Neuronal stem cell (in vitro differentiated cells): ENCODE data around the gene WNT8B.
A peak's percentile ranks its signal among the peaks of the same experiment; 100 is the strongest.

Experiments used
- DNase-seq: peaks from one replicate; pipeline ENCODE4 v3.0.0-alpha.2; 2013; ENCODE audit warnings: low spot score
- H2AFZ ChIP-seq: one replicate; pipeline ENCODE4 v1.6.1; 2013; ENCODE audit warnings: mild to moderate bottlenecking, low read length, inconsistent platforms
- H2AK5ac ChIP-seq: 2 replicates; pipeline ENCODE4 v1.6.1; 2013; ENCODE audit warnings: low read depth, mild to moderate bottlenecking, inconsistent platforms, low read length, moderate library complexity, mixed read lengths
- H2BK120ac ChIP-seq: 2 replicates; pipeline ENCODE4 v1.6.1; 2013; ENCODE audit warnings: low read depth, mild to moderate bottlenecking, inconsistent platforms, low read length, moderate library complexity, mixed read lengths
- H2BK12ac ChIP-seq: one replicate; pipeline ENCODE4 v1.6.1; 2013; ENCODE audit warnings: low read length, inconsistent platforms
- H2BK15ac ChIP-seq: 2 replicates; pipeline ENCODE4 v1.6.1; 2013; ENCODE audit warnings: mild to moderate bottlenecking, low read length, inconsistent platforms, mixed read lengths
- H2BK5ac ChIP-seq: one replicate; pipeline ENCODE4 v1.6.1; 2013; ENCODE audit warnings: inconsistent platforms, mild to moderate bottlenecking, low read length, moderate library complexity
- H3K14ac ChIP-seq: one replicate; pipeline ENCODE4 v1.6.1; 2013; ENCODE audit warnings: low read length, inconsistent platforms
- H3K18ac ChIP-seq: 2 replicates; pipeline ENCODE4 v1.6.1; 2013; ENCODE audit warnings: low read length, inconsistent platforms
- H3K23ac ChIP-seq: 2 replicates; pipeline ENCODE4 v1.6.1; 2013; ENCODE audit warnings: low read depth, mild to moderate bottlenecking, mixed read lengths, low read length, inconsistent platforms; ENCODE audit not compliant: poor library complexity
- H3K27ac ChIP-seq: replicated peaks from 3 replicates; pipeline ENCODE4 v1.5.1; 2013; ENCODE audit warnings: low read length, inconsistent platforms
- H3K27me3 ChIP-seq, 3 experiments: 2 replicates each; pipeline ENCODE4 v1.6.1; 2013; ENCODE audit warnings: low read length in 3 of 3, mild to moderate bottlenecking in 2 of 3, inconsistent platforms in 1 of 3, low read depth in 1 of 3, mixed read lengths in 1 of 3, moderate library complexity in 1 of 3; ENCODE audit not compliant: control insufficient read depth in 3 of 3, insufficient read depth in 3 of 3
- H3K36me3 ChIP-seq, 2 donors: replicated peaks in 1 of 2; 2 replicates each; pipeline ENCODE4 v1.6.1; 2013; ENCODE audit warnings: low read length in 2 of 2; ENCODE audit not compliant: control insufficient read depth in 2 of 2, insufficient read depth in 2 of 2
- H3K4ac ChIP-seq: 2 replicates; pipeline ENCODE4 v1.6.1; 2013; ENCODE audit warnings: inconsistent platforms, mild to moderate bottlenecking, low read length, moderate library complexity
- H3K4me1 ChIP-seq, 2 donors: 1 replicate in 1 of 2; 2 replicates in 1 of 2; pipeline ENCODE4 v1.6.1; 2013; ENCODE audit warnings: low read length in 2 of 2, low read depth in 1 of 2; ENCODE audit not compliant: control insufficient read depth in 2 of 2, insufficient read depth in 1 of 2
- H3K4me2 ChIP-seq: one replicate; pipeline ENCODE4 v1.6.1; 2013; ENCODE audit warnings: mild to moderate bottlenecking, low read length, inconsistent platforms; ENCODE audit not compliant: insufficient read depth, poor library complexity, severe bottlenecking
- H3K4me3 ChIP-seq, 2 donors: 2 replicates each; pipeline ENCODE4 v1.5.1; 2013; ENCODE audit warnings: low read length in 2 of 2, mild to moderate bottlenecking in 2 of 2, inconsistent platforms in 1 of 2, moderate library complexity in 1 of 2
- H3K79me1 ChIP-seq: one replicate; pipeline ENCODE4 v1.6.1; 2013; ENCODE audit warnings: low read depth, mild to moderate bottlenecking, inconsistent platforms, low read length, moderate library complexity
- H3K9ac ChIP-seq: one replicate; pipeline ENCODE4 v1.6.1; 2013; ENCODE audit warnings: mild to moderate bottlenecking, low read depth, low read length, inconsistent platforms; ENCODE audit not compliant: poor library complexity
- H3K9me3 ChIP-seq, 2 donors: replicated peaks in 1 of 2; 2 replicates each; pipeline versions ENCODE3 to v1.6.1; 2013; ENCODE audit warnings: low read length in 2 of 2, mild to moderate bottlenecking in 2 of 2, inconsistent platforms in 1 of 2, low read depth in 1 of 2, mixed read lengths in 1 of 2, moderate library complexity in 1 of 2; ENCODE audit not compliant: control insufficient read depth in 2 of 2, insufficient read depth in 1 of 2
- H4K8ac ChIP-seq: one replicate; pipeline ENCODE4 v1.6.1; 2013; ENCODE audit warnings: low read depth, mild to moderate bottlenecking, inconsistent platforms, low read length, moderate library complexity
- H4K91ac ChIP-seq: one replicate; pipeline ENCODE4 v1.6.1; 2013; ENCODE audit warnings: low read length, low read depth, mild to moderate bottlenecking, inconsistent platforms; ENCODE audit not compliant: poor library complexity
- WGBS, 2 donors: extraction: QIAGEN DNeasy Blood & Tissue Kit; methylation state at CpG; one replicate each; pipeline ENCODE4 v1.1.7; 2013; ENCODE audit warnings: missing lambda C conversion rate in 2 of 2, mixed read lengths in 1 of 2; ENCODE audit not compliant: insufficient read length in 2 of 2, insufficient replicate concordance in 1 of 2; ENCODE audit errors: extremely low coverage in 2 of 2; 5-methylcytosine and 5-hydroxymethylcytosine counted together

WNT8B gene

DNA sequence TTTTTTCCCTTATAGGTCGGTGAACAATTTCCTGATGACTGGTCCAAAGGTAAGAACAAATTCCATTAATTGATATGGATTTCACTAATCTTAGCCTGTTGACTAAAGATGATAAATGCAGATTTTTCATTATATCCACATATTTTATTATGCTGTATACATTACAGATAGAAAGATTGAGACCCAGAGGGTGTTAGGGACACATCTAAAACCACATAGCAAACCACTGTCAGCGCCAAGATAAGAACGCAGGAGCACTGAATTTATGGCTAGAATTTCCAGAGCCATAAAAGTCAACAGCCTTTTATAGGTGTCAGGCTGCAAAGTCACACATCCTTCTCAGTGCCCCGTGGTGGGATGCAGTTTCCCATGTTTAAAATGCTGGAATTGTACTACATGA is 16.2 kb downstream of the WNT8B start:
- H4K91ac ChIP-seq = no peak overlapping the region
- peaks cover 6 to 54% (median 33%) of the 10 kb centered on the region in 3 experiments for H3K27me3 ChIP-seq
- no peak overlapping the region for H4K8ac ChIP-seq

DNA sequence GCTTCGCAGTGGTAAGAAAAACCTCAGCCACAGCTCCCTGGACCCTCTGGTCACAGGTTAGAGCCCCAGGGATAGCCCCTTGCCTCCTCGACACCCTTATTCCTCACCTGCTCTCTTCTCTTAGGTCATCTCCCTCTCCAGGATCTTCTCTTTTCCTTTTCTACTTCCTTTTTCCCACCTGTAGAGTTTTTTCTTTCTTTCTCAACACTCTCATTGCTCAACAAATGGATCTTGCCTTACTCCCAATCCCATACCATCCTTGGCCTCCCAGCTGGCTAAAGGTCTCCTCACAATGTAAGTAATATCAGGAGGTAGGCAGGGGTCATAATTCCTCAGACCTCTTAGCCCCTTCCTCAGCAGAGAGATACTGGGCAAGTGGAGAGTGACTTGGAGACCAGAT is 17.2 kb downstream of the WNT8B start:
- Histone ChIP-seq H3K36me3 (no peaks in the 10 kb centered on the region), H3K27me3 (peaks cover 6 to 61% (median 33%) of the 10 kb centered on the region in 3 experiments), H4K91ac (no peak overlapping the region), H2BK5ac (no peak overlapping the region), H3K18ac (no peak overlapping the region), H3K4me3 (no peak overlapping the region), H3K23ac (no peak overlapping the region), H2AFZ (no peak overlapping the region), H2BK120ac (no peak overlapping the region), H3K4ac (no peak overlapping the region), H3K14ac (no peak overlapping the region), H2AK5ac (no peak overlapping the region), H3K4me2 (no peak overlapping the region), H3K9me3 (no peaks in the 10 kb centered on the region), H3K9ac (no peak overlapping the region), H3K4me1 (peaks cover 13 to 20% of the 10 kb centered on the region in 2 donors), H2BK15ac (no peak overlapping the region), H3K27ac (no peak overlapping the region), H2BK12ac (no peak overlapping the region), H3K79me1 (peaks cover 2% of the 10 kb centered on the region), H4K8ac (no peak overlapping the region)
- DNase-seq = no peak
- no CpG with 5 or more reads among the region's 2 CpGs for WGBS, 2 donors

More for the DNA sequence above, 16.2 kb downstream of the WNT8B start:
- Histone ChIP-seq H2BK5ac (no peak overlapping the region), H3K14ac (no peak overlapping the region), H3K4me1 (peaks cover 7 to 10% of the 10 kb centered on the region in 2 donors), H3K9ac (no peak overlapping the region), H2AFZ (no peak overlapping the region), H3K18ac (no peak overlapping the region), H3K4me2 (no peak overlapping the region), H3K4me3 (no peak overlapping the region), H3K9me3 (no peaks in the 10 kb centered on the region), H2BK12ac (no peak overlapping the region), H2BK15ac (no peak overlapping the region), H2BK120ac (no peak overlapping the region), H3K23ac (no peak overlapping the region), H3K36me3 (no peaks in the 10 kb centered on the region), H3K4ac (no peak overlapping the region), H3K79me1 (peaks cover 2% of the 10 kb centered on the region), H2AK5ac (no peak overlapping the region), H3K27ac (no peak overlapping the region)
- DNase-seq = no peak
- whole genome bisulfite sequencing, 2 donors = no CpG with 5 or more reads among the region's 4 CpGs

DNA sequence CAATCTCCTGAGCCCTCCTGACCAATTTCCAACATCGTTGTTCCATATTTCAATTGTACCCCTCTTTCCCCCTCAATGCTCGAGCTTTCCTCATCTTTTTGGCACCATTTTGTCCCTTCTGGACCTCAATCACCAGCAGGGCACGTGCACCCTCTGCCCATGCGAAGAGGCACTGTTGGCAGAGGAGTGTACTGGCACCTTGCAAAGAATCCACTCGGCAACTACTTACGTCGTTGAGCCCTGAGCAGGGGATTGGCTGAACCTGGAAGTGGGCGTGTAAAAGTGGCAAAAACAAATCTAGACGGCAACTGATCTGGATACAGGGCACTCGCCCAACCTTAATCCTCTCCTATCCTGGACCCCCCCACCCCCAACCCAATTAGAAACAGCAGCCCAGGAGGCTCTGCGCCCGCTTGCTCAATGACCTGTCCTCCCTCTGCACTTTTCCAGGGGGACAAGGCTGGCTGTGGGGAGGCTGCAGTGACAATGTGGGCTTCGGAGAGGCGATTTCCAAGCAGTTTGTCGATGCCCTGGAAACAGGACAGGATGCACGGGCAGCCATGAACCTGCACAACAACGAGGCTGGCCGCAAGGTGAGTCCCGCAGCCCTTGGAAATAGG is 18.8 kb downstream of the WNT8B start:
- peaks cover 2% of the 10 kb centered on the region for H3K79me1 ChIP-seq
- no peak overlapping the region for H3K9ac ChIP-seq
- H2BK15ac ChIP-seq = no peak overlapping the region
- no peak overlapping the region for H4K91ac ChIP-seq
- peaks cover 6 to 61% (median 33%) of the 10 kb centered on the region in 3 experiments for H3K27me3 ChIP-seq
- peak overlapping the region; percentile 93 for H2AFZ ChIP-seq
- H3K36me3 ChIP-seq = no peaks in the 10 kb centered on the region
- no peak overlapping the region for H2BK12ac ChIP-seq
- H3K4me2 ChIP-seq = peak overlapping the region; percentile 74
- no peak overlapping the region for H3K14ac ChIP-seq
- H2AK5ac ChIP-seq = no peak overlapping the region
- peak overlapping the region; percentile 50 for H3K18ac ChIP-seq
- H3K27ac ChIP-seq = no peak overlapping the region
- no peak overlapping the region for H2BK5ac ChIP-seq
- H4K8ac ChIP-seq = no peak overlapping the region
- no peak overlapping the region for H2BK120ac ChIP-seq
- no peak overlapping the region for H3K23ac ChIP-seq
- H3K4me1 ChIP-seq = peaks cover 19 to 35% of the 10 kb centered on the region in 2 donors
- H3K4ac ChIP-seq = no peak overlapping the region
- DNase-seq = peak; percentile 90
- no peaks in the 10 kb centered on the region for H3K9me3 ChIP-seq
- H3K4me3 ChIP-seq = peak overlapping the region in 1 of 2 donors; percentile 43
- no CpG with 5 or more reads among the region's 19 CpGs for WGBS, 2 donors

DNA sequence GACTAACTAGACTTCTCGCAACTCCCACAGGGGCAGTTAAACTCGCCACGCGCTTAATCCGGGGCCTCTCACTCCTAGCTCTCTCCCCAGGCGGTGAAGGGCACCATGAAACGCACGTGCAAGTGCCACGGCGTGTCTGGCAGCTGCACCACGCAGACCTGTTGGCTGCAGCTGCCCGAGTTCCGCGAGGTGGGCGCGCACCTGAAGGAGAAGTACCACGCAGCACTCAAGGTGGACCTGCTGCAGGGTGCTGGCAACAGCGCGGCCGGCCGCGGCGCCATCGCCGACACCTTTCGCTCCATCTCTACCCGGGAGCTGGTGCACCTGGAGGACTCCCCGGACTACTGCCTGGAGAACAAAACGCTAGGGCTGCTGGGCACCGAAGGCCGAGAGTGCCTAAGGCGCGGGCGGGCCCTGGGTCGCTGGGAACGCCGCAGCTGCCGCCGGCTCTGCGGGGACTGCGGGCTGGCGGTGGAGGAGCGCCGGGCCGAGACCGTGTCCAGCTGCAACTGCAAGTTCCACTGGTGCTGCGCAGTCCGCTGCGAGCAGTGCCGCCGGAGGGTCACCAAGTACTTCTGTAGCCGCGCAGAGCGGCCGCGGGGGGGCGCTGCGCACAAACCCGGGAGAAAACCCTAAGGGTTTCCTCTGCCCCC is 19.5 kb downstream of the WNT8B start:
- H3K9me3 ChIP-seq = no peaks in the 10 kb centered on the region
- peak overlapping the region; percentile 74 for H3K4me2 ChIP-seq
- no peak overlapping the region for H3K27ac ChIP-seq
- H2BK12ac ChIP-seq = peak overlapping the region; percentile 41
- H3K4me1 ChIP-seq = peaks cover 23 to 39% of the 10 kb centered on the region in 2 donors
- peaks cover 6 to 66% (median 33%) of the 10 kb centered on the region in 3 experiments for H3K27me3 ChIP-seq
- H3K4me3 ChIP-seq = peak overlapping the region; percentile 41 to 43
- H2BK15ac ChIP-seq = peak overlapping the region; percentile 5
- H2AFZ ChIP-seq = peak overlapping the region; percentile 93
- H3K4ac ChIP-seq = no peak overlapping the region
- H3K9ac ChIP-seq = peak overlapping the region; percentile 33
- no peak overlapping the region for H2AK5ac ChIP-seq
- DNase-seq = peak; percentile 72
- WGBS, 2 donors = no CpG with 5 or more reads among the region's 59 CpGs
- peak overlapping the region; percentile 86 for H3K23ac ChIP-seq
- peak overlapping the region; percentile 26 for H3K14ac ChIP-seq
- no peak overlapping the region for H4K8ac ChIP-seq
- H3K36me3 ChIP-seq = no peaks in the 10 kb centered on the region
- H3K79me1 ChIP-seq = no peaks in the 10 kb centered on the region
- no peak overlapping the region for H2BK5ac ChIP-seq
- H3K18ac ChIP-seq = peak overlapping the region; percentile 71
- H2BK120ac ChIP-seq = no peak overlapping the region
- no peak overlapping the region for H4K91ac ChIP-seq
